Ramos (cell line): ENCODE results near the gene CRYBG1.

ENCODE experiments used
- in situ Hi-C: fragments of 300-500 bp; cut with MboI; formaldehyde crosslinking; loops from one replicate; pipeline ENCODE4 v1.14.3; 2022; ENCODE audit warnings: low sequenced_read_pairs; ENCODE audit not compliant: unreplicated experiment

CRYBG1 gene

GRCh38 chr6:106451439-106451838 is 90.9 kb downstream of the CRYBG1 start:
- in situ Hi-C loops: no loop called here

- in situ Hi-C loops: no loop called here
These were observed 92.1 kb downstream of the CRYBG1 start for GRCh38 chr6:106452628-106453027.

- in situ Hi-C loops: no loop called here
These were observed 93.3 kb downstream of the CRYBG1 start for GRCh38 chr6:106453756-106454367.

- in situ Hi-C loops: no loop called here
These were observed 96.2 kb downstream of the CRYBG1 start for GRCh38 chr6:106456756-106457155.

- in situ Hi-C loops: no loop called here
These were observed 97.8 kb downstream of the CRYBG1 start for GRCh38 chr6:106458021-106458986.

GRCh38 chr6:106460481-106460880 is 100.0 kb downstream of the CRYBG1 start:
- in situ Hi-C loops: no loop called here

GRCh38 chr6:106461084-106461483 is 100.6 kb downstream of the CRYBG1 start:
- in situ Hi-C loops: no loop called here

- in situ Hi-C loops: no loop called here
These were observed 102.5 kb downstream of the CRYBG1 start for GRCh38 chr6:106462923-106463557.

- in situ Hi-C loops: no loop called here
These were observed 105.7 kb downstream of the CRYBG1 start for GRCh38 chr6:106466211-106466610.

GRCh38 chr6:106468935-106469334 is 108.4 kb downstream of the CRYBG1 start:
- in situ Hi-C loops: no loop called here

GRCh38 chr6:106469882-106470281 is 109.4 kb downstream of the CRYBG1 start:
- in situ Hi-C loops: no loop called here

- in situ Hi-C loops: no loop called here
These were observed 109.8 kb downstream of the CRYBG1 start for GRCh38 chr6:106470316-106470715.

- in situ Hi-C loops: no loop called here
These were observed 110.3 kb downstream of the CRYBG1 start for GRCh38 chr6:106470811-106471210.

GRCh38 chr6:106473812-106474211 is 113.3 kb downstream of the CRYBG1 start:
- in situ Hi-C loops: no loop called here

GRCh38 chr6:106474466-106474865 is 113.9 kb downstream of the CRYBG1 start:
- in situ Hi-C loops: no loop called here

- in situ Hi-C loops: no loop called here
These were observed 114.8 kb downstream of the CRYBG1 start for GRCh38 chr6:106475284-106475683.

- in situ Hi-C loops: no loop called here
These were observed 116.0 kb downstream of the CRYBG1 start for GRCh38 chr6:106476331-106477105.

GRCh38 chr6:106477146-106477545 is 116.6 kb downstream of the CRYBG1 start:
- in situ Hi-C loops: no loop called here

GRCh38 chr6:106477790-106478189 is 117.3 kb downstream of the CRYBG1 start:
- in situ Hi-C loops: no loop called here

- in situ Hi-C loops: no loop called here
These were observed 125.7 kb downstream of the CRYBG1 start for GRCh38 chr6:106486236-106486635.
